Measurements from ENCODE around the gene SNAI3.
A peak's percentile ranks its signal among the peaks of the same experiment; 100 is the strongest.

The SNAI3 gene

DNA sequence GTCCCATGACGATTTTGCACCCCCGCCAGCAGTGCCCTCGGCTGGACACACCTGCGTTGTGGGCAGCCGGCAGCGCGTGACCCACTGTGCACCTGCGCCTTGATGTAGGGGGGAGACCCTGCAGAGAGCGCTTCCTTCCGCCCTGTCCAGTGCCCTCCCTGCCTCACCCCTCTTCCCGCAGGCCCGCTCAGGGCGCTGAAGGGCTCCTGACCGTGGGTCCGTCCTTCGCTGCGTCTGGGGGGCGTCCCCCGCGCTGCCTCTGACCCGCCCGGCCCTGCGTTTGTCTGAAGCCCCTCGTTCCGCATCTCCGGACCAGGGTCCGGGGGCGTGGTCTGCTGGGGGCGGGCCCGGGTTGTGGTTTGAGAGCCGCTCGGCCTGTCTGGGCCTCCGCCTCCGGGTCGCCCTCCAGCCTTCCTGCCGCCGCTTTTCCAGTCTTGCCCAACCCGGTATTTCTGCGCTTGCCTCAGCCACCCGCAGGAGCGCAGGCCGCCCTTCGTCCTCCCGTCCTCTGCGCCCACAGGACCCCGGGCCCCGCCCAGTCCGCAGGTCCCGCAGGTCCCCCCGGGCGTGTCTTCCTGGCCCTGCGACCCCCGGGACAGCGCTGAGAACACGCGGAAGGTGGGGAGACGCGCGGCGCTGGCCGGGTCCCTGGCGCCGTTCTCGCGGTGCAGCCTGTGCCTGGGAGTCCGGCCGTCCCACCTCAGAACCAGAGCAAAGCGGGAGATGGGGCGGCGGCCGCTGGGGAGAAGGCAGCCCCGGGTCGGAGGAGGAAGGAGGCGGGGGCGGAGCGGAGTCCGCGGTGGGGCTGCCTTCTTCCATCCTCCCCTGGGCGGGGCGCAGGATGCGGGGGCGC lies 51.9 kb downstream of the SNAI3 start:
- peak; percentile 26 for DNase-seq (ENCODE audit: low read depth)

GRCh38 chr16:88633684-88634140 lies 52.6 kb downstream of the SNAI3 start:
- peak; percentile 30 for DNase-seq (ENCODE audit: low read depth)

DNA sequence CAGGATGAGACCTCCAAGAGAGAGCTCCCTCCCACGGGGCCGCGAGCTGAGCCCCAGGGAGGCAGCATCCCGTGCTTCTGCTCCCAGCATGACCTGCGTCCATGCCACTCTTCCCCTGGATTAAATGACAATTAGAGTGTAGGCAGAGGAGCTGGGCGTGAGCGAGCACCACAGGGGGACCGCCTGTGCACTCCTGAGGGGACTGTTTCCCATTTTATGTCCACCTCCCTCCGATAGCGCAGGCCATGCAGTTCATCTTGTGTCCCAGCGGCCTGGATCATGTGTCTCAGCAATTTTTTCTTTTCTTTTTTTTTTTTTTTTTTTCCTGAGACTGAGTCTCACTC lies 53.7 kb downstream of the SNAI3 start:
- DNase-seq (ENCODE audit: low read depth) = no peak

DNA sequence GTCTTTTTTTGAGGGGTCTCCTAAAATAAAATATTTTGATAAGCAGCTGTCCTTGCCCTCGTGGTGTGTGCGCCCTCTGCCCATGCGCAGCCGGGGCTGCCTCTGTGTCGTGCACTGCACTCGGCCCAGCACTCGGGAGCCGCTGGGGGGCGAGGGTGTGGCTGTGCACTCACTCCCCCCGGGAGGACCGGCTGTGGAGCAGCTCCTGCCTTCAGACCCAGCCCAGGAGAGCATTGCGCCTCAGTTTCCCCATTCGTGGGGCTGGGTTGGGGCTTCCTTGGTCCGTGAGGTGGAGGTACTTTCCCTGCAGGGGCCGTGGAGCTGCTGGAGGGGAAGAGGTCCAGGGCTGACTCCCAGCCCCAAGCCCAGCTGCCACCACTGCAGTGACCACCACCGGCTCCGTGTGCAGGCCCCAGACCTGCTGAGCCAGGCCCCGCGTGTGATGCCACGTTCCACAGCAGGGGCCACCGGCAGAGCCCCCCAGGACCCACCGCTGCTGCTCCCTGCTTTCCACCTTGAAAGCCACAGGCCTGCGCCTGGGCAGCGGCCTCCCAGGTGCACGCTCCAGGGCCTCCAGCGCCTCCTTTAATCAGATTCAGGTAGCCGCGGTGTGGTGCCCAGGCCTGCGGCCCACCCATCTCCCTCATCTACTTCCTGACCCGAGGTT lies 54.3 kb downstream of the SNAI3 start:
- no peak for DNase-seq (ENCODE audit: low read depth)

GRCh38 chr16:88631384-88631783 lies 54.9 kb downstream of the SNAI3 start:
- no peak for DNase-seq (ENCODE audit: low read depth)

- DNase-seq (ENCODE audit: low read depth) = no peak
Observed at GRCh38 chr16:88630941-88631340, 55.4 kb downstream of the SNAI3 start.

GRCh38 chr16:88630433-88630832 lies 55.9 kb downstream of the SNAI3 start:
- DNase-seq (ENCODE audit: low read depth) = no peak

DNA sequence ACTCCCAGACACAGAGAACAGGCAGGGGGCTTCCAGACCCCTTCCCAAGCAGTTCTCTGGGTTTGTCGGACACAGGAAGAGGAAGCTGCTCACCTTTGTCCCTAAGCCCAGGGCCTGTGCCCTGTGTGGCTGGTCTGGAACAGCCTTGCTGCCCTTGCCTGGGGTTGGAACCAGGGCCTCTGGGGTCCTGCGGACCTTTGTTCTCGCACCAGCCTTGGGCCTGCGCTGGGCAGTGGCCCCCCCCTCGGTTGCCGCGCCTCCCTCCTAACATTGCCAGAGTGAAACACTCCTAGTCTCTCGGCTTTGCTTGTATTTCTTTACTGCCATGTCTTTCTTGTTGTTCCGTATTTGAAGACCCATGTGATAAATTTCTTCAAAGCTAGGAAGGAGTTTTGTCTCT lies 56.5 kb downstream of the SNAI3 start:
- DNase-seq (ENCODE audit: low read depth) = no peak

- no peak for DNase-seq (ENCODE audit: low read depth)
Observed at GRCh38 chr16:88628512-88628974, 57.8 kb downstream of the SNAI3 start.

Data from stimulated activated CD4-positive, alpha-beta T cell treated with anti-CD3 and anti-CD28 coated beads, Interleukin-2, amount 100 ng/mL, for 4 hours (primary cell).